H9 (cell line): ENCODE data around the gene FHIT. TPM values are rescaled to one million over a fixed set of nuclear protein-coding genes. Genes with fewer than 3 reads are reported as not detected.

Experiments
- DNase-seq: peaks from one replicate; pipeline ENCODE4 v3.0.0-alpha.2; 2017
- H2AFZ ChIP-seq: one replicate; pipeline ENCODE4 v1.6.1; 2013; ENCODE audit warnings: mild to moderate bottlenecking, low read length, control low read depth, moderate library complexity
- H2AK5ac ChIP-seq: 2 replicates; pipeline ENCODE4 v1.6.1; 2013; ENCODE audit warnings: low read length, control low read depth, mixed read lengths; ENCODE audit not compliant: insufficient read length
- H2BK120ac ChIP-seq: one replicate; pipeline ENCODE4 v1.6.1; 2013; ENCODE audit warnings: low read depth, mild to moderate bottlenecking, low read length, control low read depth, inconsistent platforms; ENCODE audit not compliant: poor library complexity, severe bottlenecking
- H2BK12ac ChIP-seq: 2 replicates; pipeline ENCODE4 v1.6.1; 2013; ENCODE audit warnings: low read length, control low read depth, mixed read lengths, low read depth; ENCODE audit not compliant: insufficient read length
- H2BK15ac ChIP-seq: 2 replicates; pipeline ENCODE4 v1.6.1; 2013; ENCODE audit warnings: low read depth, low read length, control low read depth
- H2BK20ac ChIP-seq: one replicate; pipeline ENCODE4 v1.6.1; 2013; ENCODE audit warnings: low read depth, mild to moderate bottlenecking, low read length, control low read depth, inconsistent platforms; ENCODE audit not compliant: poor library complexity, severe bottlenecking
- H2BK5ac ChIP-seq: 2 replicates; pipeline ENCODE4 v1.6.1; 2013; ENCODE audit warnings: low read length, control low read depth, mixed read lengths; ENCODE audit not compliant: insufficient read length
- H3K14ac ChIP-seq: 2 replicates; pipeline ENCODE4 v1.6.1; 2013; ENCODE audit warnings: low read length, control low read depth; ENCODE audit not compliant: insufficient read depth
- H3K18ac ChIP-seq: 2 replicates; pipeline ENCODE4 v1.6.1; 2013; ENCODE audit warnings: low read depth, mild to moderate bottlenecking, mixed read lengths, low read length, control low read depth; ENCODE audit not compliant: insufficient read length
- H3K23ac ChIP-seq: 2 replicates; pipeline ENCODE4 v1.6.1; 2013; ENCODE audit warnings: low read length, control low read depth, mixed read lengths, low read depth; ENCODE audit not compliant: insufficient read length
- H3K23me2 ChIP-seq: 2 replicates; pipeline ENCODE4 v1.6.1; 2013; ENCODE audit warnings: low read depth, mild to moderate bottlenecking, mixed read lengths, low read length, control low read depth; ENCODE audit not compliant: insufficient read length, poor library complexity, severe bottlenecking
- H3K27ac ChIP-seq: 2 replicates; pipeline ENCODE4 v1.5.1; 2013; ENCODE audit warnings: low read length, control low read depth, mixed read lengths, low read depth; ENCODE audit not compliant: insufficient read length
- H3K27me3 ChIP-seq: 2 replicates; pipeline ENCODE4 v1.6.1; 2013; ENCODE audit warnings: low read length, control low read depth, inconsistent platforms; ENCODE audit not compliant: insufficient read depth
- H3K4ac ChIP-seq: 2 replicates; pipeline ENCODE4 v1.6.1; 2013; ENCODE audit warnings: low read depth, mild to moderate bottlenecking, control low read depth, inconsistent platforms, low read length, moderate library complexity
- H3K4me1 ChIP-seq: 2 replicates; pipeline ENCODE4 v1.6.1; 2013; ENCODE audit warnings: low read length, control low read depth, inconsistent platforms; ENCODE audit not compliant: insufficient read depth
- H3K4me2 ChIP-seq: 2 replicates; pipeline ENCODE4 v1.6.1; 2013; ENCODE audit warnings: low read length, control low read depth, mixed read lengths; ENCODE audit not compliant: insufficient read length, insufficient read depth
- H3K56ac ChIP-seq: 2 replicates; pipeline ENCODE4 v1.6.1; 2013; ENCODE audit warnings: low read depth, mild to moderate bottlenecking, mixed read lengths, low read length, control low read depth; ENCODE audit not compliant: insufficient read length
- H3K79me1 ChIP-seq: 2 replicates; pipeline ENCODE4 v1.6.1; 2013; ENCODE audit warnings: low read depth, mild to moderate bottlenecking, moderate library complexity, low read length, control low read depth, inconsistent platforms; ENCODE audit not compliant: insufficient read depth, poor library complexity, severe bottlenecking
- H3K79me2 ChIP-seq: 2 replicates; pipeline ENCODE4 v1.6.1; 2013; ENCODE audit warnings: low read length, control low read depth, inconsistent platforms; ENCODE audit not compliant: insufficient read depth
- H3K9ac ChIP-seq: 2 replicates; pipeline ENCODE4 v1.6.1; 2013; ENCODE audit warnings: low read length, control low read depth, mixed read lengths; ENCODE audit not compliant: insufficient read length; ENCODE audit errors: extremely low read depth
- H3K9me3 ChIP-seq: one replicate; pipeline ENCODE4 v1.6.1; 2013; ENCODE audit warnings: low read depth, low read length, inconsistent platforms; ENCODE audit not compliant: control insufficient read depth
- H3T11ph ChIP-seq: one replicate; pipeline ENCODE4 v1.6.1; 2013; ENCODE audit warnings: mild to moderate bottlenecking, low read length, control low read depth, inconsistent platforms
- H4K20me1 ChIP-seq: one replicate; pipeline ENCODE4 v1.6.1; 2013; ENCODE audit not compliant: control insufficient read depth, insufficient read length, insufficient read depth
- H4K5ac ChIP-seq: 2 replicates; pipeline ENCODE4 v1.6.1; 2013; ENCODE audit warnings: low read depth, mild to moderate bottlenecking, mixed read lengths, low read length, control low read depth; ENCODE audit not compliant: insufficient read length
- H4K8ac ChIP-seq: replicated peaks from 2 replicates; pipeline ENCODE4 v1.6.1; 2013; ENCODE audit warnings: low read length, control low read depth, mixed read lengths, low read depth; ENCODE audit not compliant: insufficient read length
- H4K91ac ChIP-seq: 2 replicates; pipeline ENCODE4 v1.6.1; 2013; ENCODE audit warnings: low read depth, mild to moderate bottlenecking, moderate library complexity, mixed read lengths, low read length, control low read depth; ENCODE audit not compliant: insufficient read length
- H3K27ac Mint-ChIP-seq, 3 experiments: 2 replicates in 2 of 3; 3 replicates in 1 of 3; pipeline ENCODE4 v1.8.0; 2020 to 2021; ENCODE audit warnings: mixed read lengths in 3 of 3, mild to moderate bottlenecking in 1 of 3, moderate library complexity in 1 of 3
- H3K27me3 Mint-ChIP-seq: 2 replicates; pipeline ENCODE4 v1.8.0; 2021; ENCODE audit warnings: low read depth, mild to moderate bottlenecking, moderate library complexity, mixed read lengths
- H3K36me3 Mint-ChIP-seq, 3 experiments: 2 replicates in 2 of 3; 3 replicates in 1 of 3; pipeline ENCODE4 v1.8.0; 2020 to 2021; ENCODE audit warnings: low read depth in 3 of 3, mixed read lengths in 3 of 3; ENCODE audit not compliant: insufficient read depth in 1 of 3
- H3K4me1 Mint-ChIP-seq, 2 experiments: 2 replicates each; pipeline ENCODE4 v1.8.0; 2020; ENCODE audit warnings: mixed read lengths in 2 of 2
- H3K4me3 Mint-ChIP-seq, 2 experiments: 2 replicates in 1 of 2; 3 replicates in 1 of 2; pipeline ENCODE4 v1.8.0; 2020 to 2021; ENCODE audit warnings: mild to moderate bottlenecking in 2 of 2, mixed read lengths in 2 of 2, moderate library complexity in 1 of 2
- H3K9me3 Mint-ChIP-seq, 2 experiments: 2 replicates in 1 of 2; 3 replicates in 1 of 2; pipeline ENCODE4 v1.8.0; 2020; ENCODE audit warnings: mild to moderate bottlenecking in 2 of 2, mixed read lengths in 2 of 2, moderate library complexity in 1 of 2
- CTCF ChIP-seq: fragments of 200-600 bp; sonication (generic); conservative IDR thresholded peaks from 3 replicates; pipeline ENCODE4 v1.8.0; 2021; ENCODE audit warnings: antibody characterized with exemption, mild to moderate bottlenecking
- WGBS: extraction: QIAGEN DNeasy Blood & Tissue Kit; methylation state at CpG from one replicate; pipeline ENCODE4 v1.1.7; 2013; ENCODE audit warnings: missing lambda C conversion rate, low lambda C conversion rate, mixed read lengths; ENCODE audit not compliant: insufficient read length; ENCODE audit errors: extremely low coverage; 5-methylcytosine and 5-hydroxymethylcytosine counted together
- total RNA-seq: library from RNA; stranded (reverse); gene quantifications from 2 replicates; pipeline ENCODE4 v1.2.1, GENCODE V29; 2021

Gene FHIT
- total RNA-seq, 1 experiment from 2014 or later, result 3.0 TPM

DNA sequence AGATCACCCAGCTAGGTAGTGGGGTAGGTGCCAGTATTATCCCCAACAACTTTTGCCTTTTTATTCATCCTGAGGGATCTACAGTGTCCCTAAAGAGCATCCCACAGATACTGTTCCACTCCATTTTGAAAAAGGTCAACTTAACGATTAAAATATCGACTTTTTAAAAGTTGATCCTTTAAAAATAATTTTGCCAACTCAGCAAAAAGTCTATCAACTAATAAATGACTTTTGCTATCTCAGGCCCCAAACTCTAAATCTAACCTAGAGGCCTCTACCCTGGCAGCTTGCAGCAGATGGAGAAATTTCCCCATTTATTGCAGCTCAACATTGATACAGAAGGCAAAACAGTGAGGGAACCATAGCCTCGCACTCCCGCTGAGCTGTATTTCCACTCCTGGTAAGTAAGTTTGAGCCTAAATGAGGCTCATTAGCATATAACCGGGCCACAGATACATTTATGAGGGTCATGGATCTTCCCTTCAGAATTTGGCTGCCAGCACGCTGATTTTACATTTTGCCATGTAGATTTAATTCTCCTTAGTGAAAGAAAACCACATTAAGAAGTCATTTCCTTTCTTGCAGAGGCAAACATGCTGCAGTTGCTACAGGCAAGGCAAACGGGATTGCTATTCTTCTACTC is 1497.3 kb downstream of the FHIT start:
- no peaks in the 10 kb centered on the region; a peak in 1 of 7 replicates for H3K36me3 Mint-ChIP-seq
- H3K4me2 ChIP-seq, result no peak overlapping the region
- H2BK12ac ChIP-seq, result no peak overlapping the region
- peaks cover 54 to 60% of the 10 kb centered on the region in 2 experiments for H3K4me1 Mint-ChIP-seq
- peaks cover 41% of the 10 kb centered on the region for H3K27me3 Mint-ChIP-seq
- no peak for TF ChIP-seq CTCF
- H3K4me1 ChIP-seq, result no peaks in the 10 kb centered on the region; the same call in 1 of the 2 replicates
- H3K56ac ChIP-seq, result no peak overlapping the region
- H3K9me3 ChIP-seq, result no peaks in the 10 kb centered on the region
- WGBS, result 100% methylated on average over 2 of the region's 7 CpGs
- no peak overlapping the region for H3K9ac ChIP-seq
- no peak overlapping the region for H3K18ac ChIP-seq
- H2AK5ac ChIP-seq, result no peak overlapping the region
- H3K4ac ChIP-seq, result no peak overlapping the region
- no peaks in the 10 kb centered on the region; the same call in 1 of the 2 replicates for H3K27me3 ChIP-seq
- H3K23me2 ChIP-seq, result no peaks in the 10 kb centered on the region
- H3K79me2 ChIP-seq, result no peaks in the 10 kb centered on the region
- no peak overlapping the region for H3K14ac ChIP-seq
- H2AFZ ChIP-seq, result no peak overlapping the region
- no peak overlapping the region for H3K23ac ChIP-seq
- no peak for DNase-seq
- H4K5ac ChIP-seq, result no peak overlapping the region
- H3K79me1 ChIP-seq, result no peaks in the 10 kb centered on the region
- H2BK20ac ChIP-seq, result no peak overlapping the region
- no peak overlapping the region for H2BK15ac ChIP-seq
- no peak overlapping the region for H4K91ac ChIP-seq
- H2BK120ac ChIP-seq, result no peak overlapping the region
- no peak overlapping the region for H4K8ac ChIP-seq
- H3K9me3 Mint-ChIP-seq, result no peaks in the 10 kb centered on the region
- H2BK5ac ChIP-seq, result no peak overlapping the region
- H3K27ac Mint-ChIP-seq, result no peak overlapping the region
- H3K4me3 Mint-ChIP-seq, result no peak overlapping the region
- no peaks in the 10 kb centered on the region for H4K20me1 ChIP-seq
- no peak overlapping the region for H3T11ph ChIP-seq
- no peak overlapping the region for H3K27ac ChIP-seq
